ENCODE data around the gene KRTAP4-9.
"Not testable (repeated sequence)": the region's sequence is repeated elsewhere in the genome, so short reads cannot be mapped to it uniquely, and the experiment has no call there.

The KRTAP4-9 gene

DNA sequence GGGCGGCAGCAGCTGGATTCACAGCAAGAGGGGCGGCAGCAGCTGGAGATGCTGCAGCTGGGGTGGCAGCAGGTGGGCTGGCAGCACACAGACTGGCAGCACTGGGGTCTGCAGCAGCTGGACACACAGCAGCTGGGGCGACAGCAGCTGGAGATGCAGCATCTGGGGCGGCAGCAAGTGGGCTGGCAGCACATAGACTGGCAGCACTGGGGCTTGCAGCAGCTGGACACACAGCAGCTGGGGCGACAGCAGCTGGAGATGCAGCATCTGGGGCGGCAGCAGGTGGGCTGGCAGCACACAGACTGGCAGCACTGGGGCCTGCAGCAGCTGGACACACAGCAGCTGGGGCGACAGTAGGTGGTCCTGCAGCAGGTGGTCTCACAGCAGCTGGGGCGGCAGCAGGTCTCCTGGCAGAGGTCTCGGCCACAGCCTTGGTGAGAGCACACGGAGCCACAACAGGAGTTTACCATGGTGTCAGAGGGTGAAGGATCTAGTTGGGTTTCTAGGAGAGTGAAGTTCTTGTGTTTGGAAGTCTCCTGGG is 12.7 kb downstream of the KRTAP4-9 start, which contains the start of gene KRTAP4-11:
Gene KRTAP4-11, minus strand, starts transcription at position 528 of the 541 bp plus-strand sequence. Its CDS starts 58 bp downstream, at position 470.
- H3K36me3 ChIP-seq (ENCODE audit: control insufficient read depth, insufficient read depth, low read length); H3K27ac ChIP-seq (ENCODE audit: low read depth, low read length, severe bottlenecking); H3K4me1 ChIP-seq (ENCODE audit: control insufficient read depth, insufficient read depth, low read length, poor library complexity, severe bottlenecking); H3K9me3 ChIP-seq (ENCODE audit: control insufficient read depth, low read length); H3K4me3 ChIP-seq (ENCODE audit: extremely low read depth, insufficient read depth, low read length, poor library complexity, severe bottlenecking): not testable (repeated sequence)
- 79 to 86% methylated on average over 10 of the region's 10 CpGs for WGBS, 2 experiments (ENCODE audit: insufficient coverage in 2 of 2)

DNA sequence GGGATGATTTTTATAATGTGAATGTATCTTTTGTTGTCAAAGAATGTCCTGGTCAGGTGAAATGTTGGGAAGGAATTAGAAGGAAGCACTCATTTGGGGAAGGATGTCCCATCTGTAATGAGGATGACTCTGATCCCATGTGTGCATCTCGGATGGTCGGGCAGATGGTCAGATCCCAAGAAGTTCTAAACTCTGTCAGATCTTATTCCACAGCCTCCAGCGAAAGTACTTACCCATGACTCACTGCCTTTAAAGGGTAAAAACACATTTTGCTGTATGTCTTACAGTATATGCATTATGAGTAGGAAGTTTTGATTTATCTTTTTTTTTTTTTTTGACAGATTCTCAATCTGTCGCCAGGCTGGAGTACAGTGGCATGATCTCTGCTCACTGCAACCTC is 13.5 kb downstream of the KRTAP4-9 start:
- H3K4me1 ChIP-seq (ENCODE audit: control insufficient read depth, insufficient read depth, low read length, poor library complexity, severe bottlenecking), result no peaks in the 10 kb centered on the region
- WGBS, 2 experiments (ENCODE audit: insufficient coverage in 2 of 2), result 84 to 90% methylated on average over 2 of the region's 4 CpGs
- no peak overlapping the region for H3K4me3 ChIP-seq (ENCODE audit: extremely low read depth, insufficient read depth, low read length, poor library complexity, severe bottlenecking)
- H3K9me3 ChIP-seq (ENCODE audit: control insufficient read depth, low read length), result no peaks in the 10 kb centered on the region
- H3K27ac ChIP-seq (ENCODE audit: low read depth, low read length, severe bottlenecking), result no peak overlapping the region
- H3K36me3 ChIP-seq (ENCODE audit: control insufficient read depth, insufficient read depth, low read length), result no peaks in the 10 kb centered on the region

DNA sequence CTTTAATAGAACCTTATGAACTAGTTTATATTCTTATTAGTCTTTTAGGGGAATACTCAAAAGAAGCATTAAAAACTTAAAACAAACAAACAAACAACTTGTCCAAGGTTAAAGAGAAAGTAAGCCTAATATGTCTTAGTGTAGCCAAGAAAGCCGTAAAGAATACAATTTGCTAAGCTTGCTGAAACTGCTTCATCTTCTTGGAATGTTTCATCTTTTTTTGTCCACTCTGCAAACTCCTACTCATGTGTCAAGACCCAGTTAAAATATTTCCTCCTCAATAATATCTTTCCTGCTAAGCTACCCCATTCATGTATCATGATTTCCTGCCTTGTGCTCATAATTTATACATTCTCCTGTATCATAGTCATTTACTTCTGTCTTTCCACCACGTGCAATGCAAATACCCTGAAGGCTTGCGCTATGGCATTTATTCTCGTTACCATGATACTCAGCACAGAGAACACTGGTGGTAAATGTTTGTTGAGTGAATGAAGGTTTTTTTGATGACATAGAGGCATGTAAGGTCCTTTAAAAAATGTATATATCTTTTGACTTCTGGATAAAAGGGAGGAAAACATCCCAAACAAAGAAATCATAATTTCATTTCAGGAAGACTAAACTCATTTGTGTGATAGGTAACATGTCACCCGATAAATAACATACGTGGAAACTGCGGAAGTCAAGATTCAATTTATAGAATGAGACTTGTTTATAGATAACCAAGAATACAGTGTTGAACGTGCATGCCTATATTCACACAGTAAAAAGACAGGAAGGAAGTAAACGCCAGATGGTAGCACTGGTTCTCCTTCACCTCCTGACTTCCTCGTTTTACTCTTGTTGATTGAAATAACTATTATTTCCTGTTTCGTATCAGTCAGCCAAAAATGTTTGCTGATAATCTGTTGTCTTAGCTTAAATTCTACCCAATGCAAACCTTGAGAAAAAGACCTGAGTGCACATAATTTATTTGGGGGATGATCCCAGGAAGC is 14.8 kb downstream of the KRTAP4-9 start:
- 88 to 93% methylated on average over 2 to 3 of the region's 11 CpGs for WGBS, 2 experiments (ENCODE audit: insufficient coverage in 2 of 2)
- not testable (repeated sequence) for H3K9me3 ChIP-seq (ENCODE audit: control insufficient read depth, low read length); H3K36me3 ChIP-seq (ENCODE audit: control insufficient read depth, insufficient read depth, low read length); H3K4me3 ChIP-seq (ENCODE audit: extremely low read depth, insufficient read depth, low read length, poor library complexity, severe bottlenecking); H3K4me1 ChIP-seq (ENCODE audit: control insufficient read depth, insufficient read depth, low read length, poor library complexity, severe bottlenecking); H3K27ac ChIP-seq (ENCODE audit: low read depth, low read length, severe bottlenecking)

GRCh38 chr17:41121742-41122141 is 16.6 kb downstream of the KRTAP4-9 start:
- no peak overlapping the region for H3K4me3 ChIP-seq (ENCODE audit: extremely low read depth, insufficient read depth, low read length, poor library complexity, severe bottlenecking)
- WGBS, 2 experiments (ENCODE audit: insufficient coverage in 2 of 2), result 89 to 92% methylated on average over 2 of the region's 2 CpGs
- H3K9me3 ChIP-seq (ENCODE audit: control insufficient read depth, low read length), result no peaks in the 10 kb centered on the region
- H3K27ac ChIP-seq (ENCODE audit: low read depth, low read length, severe bottlenecking), result no peak overlapping the region
- no peaks in the 10 kb centered on the region for H3K36me3 ChIP-seq (ENCODE audit: control insufficient read depth, insufficient read depth, low read length)
- H3K4me1 ChIP-seq (ENCODE audit: control insufficient read depth, insufficient read depth, low read length, poor library complexity, severe bottlenecking), result no peaks in the 10 kb centered on the region

GRCh38 chr17:41123292-41123990 is 18.3 kb downstream of the KRTAP4-9 start:
- H3K9me3 ChIP-seq (ENCODE audit: control insufficient read depth, low read length); H3K36me3 ChIP-seq (ENCODE audit: control insufficient read depth, insufficient read depth, low read length); H3K27ac ChIP-seq (ENCODE audit: low read depth, low read length, severe bottlenecking); H3K4me1 ChIP-seq (ENCODE audit: control insufficient read depth, insufficient read depth, low read length, poor library complexity, severe bottlenecking); H3K4me3 ChIP-seq (ENCODE audit: extremely low read depth, insufficient read depth, low read length, poor library complexity, severe bottlenecking): not testable (repeated sequence)
- WGBS, 2 experiments (ENCODE audit: insufficient coverage in 2 of 2), result 84 to 85% methylated on average over 10 to 11 of the region's 12 CpGs

- H3K27ac ChIP-seq (ENCODE audit: low read depth, low read length, severe bottlenecking); H3K36me3 ChIP-seq (ENCODE audit: control insufficient read depth, insufficient read depth, low read length): not testable (repeated sequence)
- WGBS, 2 experiments (ENCODE audit: insufficient coverage in 2 of 2), result 64 to 80% methylated on average over 2 to 3 of the region's 3 CpGs
Measured at GRCh38 chr17:41123991-41124371, 18.8 kb downstream of the KRTAP4-9 start, which contains the start of gene KRTAP4-12. Gene KRTAP4-12, minus strand, starts transcription at chr17:41124182. Its CDS starts 60 bp downstream, at chr17:41124122.

DNA sequence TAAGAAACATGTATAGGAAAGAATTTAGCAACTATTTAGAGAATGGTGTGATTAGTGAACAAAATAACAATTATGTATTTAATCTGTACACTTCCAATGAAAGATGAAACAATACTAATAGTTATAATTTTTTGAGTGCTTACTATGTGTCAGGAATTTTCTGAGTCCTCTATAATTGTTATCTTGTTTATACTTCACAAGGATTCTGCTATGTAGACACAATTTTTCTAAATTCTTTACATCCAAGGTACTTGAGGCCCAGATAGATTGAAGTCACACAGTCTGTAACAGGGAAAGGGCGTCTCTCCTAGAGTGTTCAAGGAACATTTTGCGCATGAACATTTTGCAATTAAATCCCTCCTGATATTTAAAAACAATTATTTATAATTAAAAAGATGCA is 19.9 kb downstream of the KRTAP4-9 start:
- no CpG with 5 or more reads among the region's 2 CpGs for WGBS, 2 experiments (ENCODE audit: insufficient coverage in 2 of 2)
- H3K27ac ChIP-seq (ENCODE audit: low read depth, low read length, severe bottlenecking), result no peak overlapping the region
- H3K4me3 ChIP-seq (ENCODE audit: extremely low read depth, insufficient read depth, low read length, poor library complexity, severe bottlenecking), result no peak overlapping the region
- no peaks in the 10 kb centered on the region for H3K36me3 ChIP-seq (ENCODE audit: control insufficient read depth, insufficient read depth, low read length)
- no peaks in the 10 kb centered on the region for H3K4me1 ChIP-seq (ENCODE audit: control insufficient read depth, insufficient read depth, low read length, poor library complexity, severe bottlenecking)
- H3K9me3 ChIP-seq (ENCODE audit: control insufficient read depth, low read length), result no peaks in the 10 kb centered on the region

More at GRCh38 chr17:41123991-41124371, 18.8 kb downstream of the KRTAP4-9 start, which contains the start of gene KRTAP4-12:
- H3K9me3 ChIP-seq (ENCODE audit: control insufficient read depth, low read length); H3K4me1 ChIP-seq (ENCODE audit: control insufficient read depth, insufficient read depth, low read length, poor library complexity, severe bottlenecking); H3K4me3 ChIP-seq (ENCODE audit: extremely low read depth, insufficient read depth, low read length, poor library complexity, severe bottlenecking): not testable (repeated sequence)

DNA sequence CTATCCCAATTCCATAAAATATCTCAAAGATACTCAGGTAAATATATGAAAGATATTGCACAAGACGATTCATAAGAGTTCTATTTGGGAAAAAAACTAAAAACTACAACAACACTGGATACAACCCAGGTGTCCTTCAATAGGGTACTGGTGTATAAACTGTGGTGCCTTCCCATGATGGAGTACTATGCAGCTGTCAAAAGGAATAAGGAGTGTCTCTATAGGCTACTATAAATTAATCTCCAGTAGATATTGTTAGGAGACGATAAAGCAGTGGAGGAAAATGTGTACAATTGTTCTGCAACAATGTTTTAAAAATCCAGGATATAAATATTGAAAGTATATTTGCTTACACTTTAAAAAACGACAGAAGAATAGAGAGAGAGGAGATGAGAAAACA is 21.2 kb downstream of the KRTAP4-9 start:
- H3K9me3 ChIP-seq (ENCODE audit: control insufficient read depth, low read length), result no peaks in the 10 kb centered on the region

GRCh38 chr17:41127371-41127770 is 22.2 kb downstream of the KRTAP4-9 start:
- H3K4me1 ChIP-seq (ENCODE audit: control insufficient read depth, insufficient read depth, low read length, poor library complexity, severe bottlenecking), result no peaks in the 10 kb centered on the region
- WGBS, 2 experiments (ENCODE audit: insufficient coverage in 2 of 2), result no CpG with 5 or more reads among the region's 1 CpG
- H3K27ac ChIP-seq (ENCODE audit: low read depth, low read length, severe bottlenecking), result no peak overlapping the region
- H3K36me3 ChIP-seq (ENCODE audit: control insufficient read depth, insufficient read depth, low read length), result no peaks in the 10 kb centered on the region
- no peaks in the 10 kb centered on the region for H3K9me3 ChIP-seq (ENCODE audit: control insufficient read depth, low read length)
- no peak overlapping the region for H3K4me3 ChIP-seq (ENCODE audit: extremely low read depth, insufficient read depth, low read length, poor library complexity, severe bottlenecking)

More for the DNA sequence above, 21.2 kb downstream of the KRTAP4-9 start:
- no peak overlapping the region for H3K27ac ChIP-seq (ENCODE audit: low read depth, low read length, severe bottlenecking)
- H3K4me3 ChIP-seq (ENCODE audit: extremely low read depth, insufficient read depth, low read length, poor library complexity, severe bottlenecking), result no peak overlapping the region
- no peaks in the 10 kb centered on the region for H3K36me3 ChIP-seq (ENCODE audit: control insufficient read depth, insufficient read depth, low read length)
- no peaks in the 10 kb centered on the region for H3K4me1 ChIP-seq (ENCODE audit: control insufficient read depth, insufficient read depth, low read length, poor library complexity, severe bottlenecking)
- no CpG with 5 or more reads among the region's 3 CpGs for WGBS, 2 experiments (ENCODE audit: insufficient coverage in 2 of 2)

GRCh38 chr17:41131979-41132378 is 26.8 kb downstream of the KRTAP4-9 start:
- no peaks in the 10 kb centered on the region for H3K9me3 ChIP-seq (ENCODE audit: control insufficient read depth, low read length)
- 100% methylated on average over 2 to 3 of the region's 3 CpGs for WGBS, 2 experiments (ENCODE audit: insufficient coverage in 2 of 2)
- no peak overlapping the region for H3K27ac ChIP-seq (ENCODE audit: low read depth, low read length, severe bottlenecking)
- no peaks in the 10 kb centered on the region for H3K4me1 ChIP-seq (ENCODE audit: control insufficient read depth, insufficient read depth, low read length, poor library complexity, severe bottlenecking)
- H3K4me3 ChIP-seq (ENCODE audit: extremely low read depth, insufficient read depth, low read length, poor library complexity, severe bottlenecking), result no peak overlapping the region
- H3K36me3 ChIP-seq (ENCODE audit: control insufficient read depth, insufficient read depth, low read length), result no peaks in the 10 kb centered on the region

All from mesodermal cell (in vitro differentiated cells).